Activated CD8-positive, alpha-beta memory T cell treated with anti-CD3 and anti-CD28 coated beads, Interleukin-2, amount 50 U/mL, for 4 hours (primary cell): ENCODE measurements around the gene ACMSD.
A peak's percentile ranks its signal among the peaks of the same experiment; 100 is the strongest.

ENCODE experiments used
- DNase-seq: peaks from one replicate; pipeline ENCODE4 v3.0.0-alpha.2; 2020

The ACMSD gene

GRCh38 chr2:134910763-134911399 lies 72.5 kb downstream of the ACMSD start:
- no peak for DNase-seq

GRCh38 chr2:134911400-134911785 lies 73.0 kb downstream of the ACMSD start:
- no peak for DNase-seq

DNA sequence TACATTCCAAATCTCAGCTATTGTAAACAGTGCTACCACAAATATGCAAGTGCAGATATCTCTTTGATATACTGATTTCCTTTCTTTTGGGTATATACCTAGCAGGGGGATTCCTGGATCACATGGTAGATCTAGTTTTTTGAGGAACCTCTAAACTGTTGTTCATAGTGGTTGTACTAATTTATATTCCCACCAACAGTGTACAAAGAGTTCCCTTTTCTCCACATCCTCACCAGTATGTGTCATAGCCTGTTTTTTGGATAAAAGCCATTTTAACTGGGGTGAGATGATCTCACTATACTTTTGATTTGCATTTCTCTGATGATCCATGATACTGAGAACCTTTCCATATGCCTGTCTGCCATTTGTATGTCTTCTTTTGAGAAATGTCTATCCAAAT lies 73.9 kb downstream of the ACMSD start:
- no peak for DNase-seq

DNA sequence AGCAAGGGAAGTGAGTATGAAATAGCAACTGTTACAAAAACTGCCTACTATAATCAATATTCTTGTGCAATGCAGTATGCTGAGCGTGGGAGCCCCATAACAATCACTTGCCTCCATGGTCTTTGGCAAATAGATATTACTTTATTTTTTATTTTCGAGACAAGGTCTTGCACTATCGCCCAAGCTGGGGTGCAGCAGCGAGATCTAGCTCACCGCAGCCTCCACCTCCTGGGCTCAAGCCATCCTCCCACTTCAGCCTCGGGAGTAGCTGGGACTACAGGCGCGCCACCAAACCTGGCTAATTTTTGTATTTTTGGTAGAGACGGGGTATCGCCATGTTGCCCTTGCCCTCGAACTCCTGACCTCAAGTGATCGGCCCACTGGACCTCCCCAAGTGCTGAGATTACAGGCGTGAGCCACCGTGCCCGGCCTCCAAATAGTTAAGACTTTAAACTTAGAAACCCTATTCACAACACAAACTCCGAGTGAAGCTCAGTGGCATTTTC lies 79.0 kb downstream of the ACMSD start:
- DNase-seq: peak; percentile 20

DNA sequence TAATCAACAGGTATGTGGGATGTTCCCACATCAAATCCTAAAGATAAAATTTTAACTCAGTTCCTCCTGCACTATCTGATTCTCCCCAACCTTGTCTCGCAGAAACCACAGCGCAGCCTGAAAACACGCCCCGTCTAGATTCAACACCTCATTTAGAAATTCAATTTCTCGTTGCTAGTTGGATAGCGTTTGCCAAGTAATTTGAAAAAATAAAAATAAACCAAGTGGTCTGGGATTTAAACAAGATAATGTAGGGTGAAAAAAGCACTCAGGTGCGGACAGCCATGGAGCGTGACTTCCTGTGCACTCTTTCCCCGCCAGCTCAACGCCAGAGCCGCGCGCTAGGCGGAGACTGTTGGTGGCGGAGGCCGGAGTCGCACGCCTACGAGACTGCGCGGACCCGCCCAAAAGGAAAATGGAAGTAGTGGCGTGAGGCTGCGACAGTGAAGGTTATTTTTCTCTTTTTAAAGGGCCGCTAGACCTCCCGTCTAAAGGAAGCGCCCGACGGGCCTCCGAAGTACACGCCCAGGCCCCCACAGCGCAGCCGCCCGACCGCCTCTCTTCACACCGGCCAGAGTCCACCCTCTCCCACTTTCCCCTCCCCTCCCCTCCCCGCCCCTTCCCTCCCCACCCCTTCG lies 79.6 kb downstream of the ACMSD start:
- DNase-seq: peak; percentile 83

DNA sequence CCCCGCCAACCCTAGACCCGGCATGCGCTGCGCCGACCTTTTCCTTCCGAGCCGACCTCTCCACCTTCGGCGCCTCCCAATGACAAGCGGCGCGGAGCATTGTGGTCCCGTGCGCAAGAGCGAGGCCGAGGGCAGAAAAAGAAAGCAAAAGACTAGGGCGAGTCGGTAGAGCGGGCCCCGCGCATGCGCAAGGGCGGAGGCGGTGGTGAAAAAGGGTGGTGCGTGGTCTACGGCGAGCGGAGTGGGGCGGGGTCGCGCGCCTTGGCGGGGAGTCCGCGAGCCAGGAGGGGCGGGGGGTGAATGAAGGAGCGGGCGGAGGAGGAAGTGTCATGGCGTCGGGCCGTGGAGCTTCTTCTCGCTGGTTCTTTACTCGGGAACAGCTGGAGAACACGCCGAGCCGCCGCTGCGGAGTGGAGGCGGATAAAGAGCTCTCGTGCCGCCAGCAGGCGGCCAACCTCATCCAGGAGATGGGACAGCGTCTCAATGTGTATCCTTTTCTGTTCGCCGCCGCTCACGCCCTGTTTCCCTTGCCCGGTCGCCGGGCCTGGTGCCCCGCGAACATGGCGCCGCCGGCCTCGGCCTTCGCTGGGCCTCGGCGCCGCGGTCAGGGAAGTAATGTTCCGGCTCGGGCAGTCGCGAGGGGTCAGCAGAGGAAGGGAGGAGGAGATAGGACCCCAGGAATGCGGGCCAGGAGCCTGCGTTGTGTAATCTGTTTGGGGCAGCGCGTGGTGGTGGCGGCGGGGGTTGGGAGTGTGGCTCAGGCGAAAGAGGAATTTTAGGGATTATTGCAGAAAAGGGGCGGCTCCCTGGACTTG lies 80.3 kb downstream of the ACMSD start, which contains the start of gene CCNT2:
TSS of gene CCNT2 (plus strand) at position 297 of the 815 bp plus-strand sequence. CDS start at position 330, 33 bp downstream.
- peak; percentile 99 for DNase-seq

GRCh38 chr2:134919341-134920210 lies 81.2 kb downstream of the ACMSD start:
- peak; percentile 33 for DNase-seq

DNA sequence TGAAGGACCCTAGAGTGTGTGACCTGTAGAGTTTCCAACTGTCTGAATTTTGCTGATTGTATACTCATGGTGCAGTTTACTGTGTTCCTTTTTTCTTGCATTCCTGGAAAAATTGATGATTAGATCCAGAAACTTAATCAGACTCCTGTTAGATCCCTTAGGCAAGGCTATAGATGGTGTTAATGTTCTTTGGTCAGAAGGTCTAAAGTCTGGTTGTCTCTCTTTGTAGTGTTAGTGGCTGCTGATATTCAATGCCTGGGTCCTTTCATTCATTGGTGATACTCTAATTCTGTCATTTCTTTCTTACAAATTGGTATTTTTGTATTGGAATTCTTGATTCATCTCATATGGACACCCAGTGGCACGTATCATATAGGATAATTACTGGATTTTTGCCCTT lies 86.5 kb downstream of the ACMSD start:
- DNase-seq: no peak

DNA sequence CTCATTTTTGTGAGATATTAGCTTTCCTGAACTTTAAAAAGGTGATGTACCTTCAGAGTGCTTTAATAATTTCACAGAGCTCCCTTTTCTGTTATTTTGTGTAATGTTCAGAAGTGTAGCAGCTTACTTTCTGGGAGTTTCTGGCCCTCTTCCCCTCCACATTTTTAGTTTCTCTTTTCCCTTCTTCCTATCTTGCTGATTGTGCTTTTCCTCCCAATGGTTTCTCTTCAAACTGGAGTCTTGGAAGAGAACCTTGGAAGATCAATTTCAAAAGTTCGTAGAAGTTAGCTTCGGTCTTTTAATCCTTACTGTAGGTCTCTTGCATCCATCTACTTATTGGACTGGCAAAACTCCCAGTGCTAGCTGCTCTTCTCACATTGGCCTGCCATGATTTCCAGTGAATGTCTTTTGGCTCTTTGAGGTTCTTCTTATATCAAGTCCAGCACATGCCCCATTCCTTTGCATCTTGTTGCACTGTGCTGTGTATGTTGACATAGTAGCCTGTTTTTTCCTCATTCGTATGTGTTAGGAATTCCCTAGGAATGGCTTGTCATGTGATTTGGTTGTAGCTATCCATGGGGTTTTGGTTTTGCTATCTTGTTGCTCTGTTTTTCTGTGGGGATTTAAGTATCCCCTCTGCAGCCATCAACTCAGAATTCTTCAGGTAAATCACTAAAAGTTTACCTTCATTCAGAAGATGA lies 88.0 kb downstream of the ACMSD start:
- no peak for DNase-seq

GRCh38 chr2:134927195-134927594 lies 88.8 kb downstream of the ACMSD start:
- DNase-seq: no peak

GRCh38 chr2:134932864-134933526 lies 94.6 kb downstream of the ACMSD start:
- no peak for DNase-seq

DNA sequence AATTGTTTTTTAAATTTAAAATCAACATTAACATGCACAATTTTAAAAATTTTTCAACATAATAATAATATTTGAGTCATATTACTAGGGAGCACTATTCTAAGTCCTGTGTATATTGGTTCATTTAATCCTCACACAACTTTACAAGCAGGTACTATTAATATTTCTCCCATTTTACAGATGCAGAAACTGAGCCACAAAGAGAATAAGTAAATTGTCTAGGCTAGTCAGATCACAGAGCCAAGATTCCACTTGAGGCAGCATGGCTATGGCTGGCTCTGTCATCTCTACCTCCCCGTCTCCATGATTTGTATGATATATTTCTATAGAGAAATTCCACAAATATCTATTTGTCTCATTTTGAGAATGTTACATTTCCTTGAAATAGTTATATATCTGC lies 95.3 kb downstream of the ACMSD start:
- DNase-seq: no peak

- no peak for DNase-seq
Measured at GRCh38 chr2:134934150-134934549, 95.7 kb downstream of the ACMSD start.

DNA sequence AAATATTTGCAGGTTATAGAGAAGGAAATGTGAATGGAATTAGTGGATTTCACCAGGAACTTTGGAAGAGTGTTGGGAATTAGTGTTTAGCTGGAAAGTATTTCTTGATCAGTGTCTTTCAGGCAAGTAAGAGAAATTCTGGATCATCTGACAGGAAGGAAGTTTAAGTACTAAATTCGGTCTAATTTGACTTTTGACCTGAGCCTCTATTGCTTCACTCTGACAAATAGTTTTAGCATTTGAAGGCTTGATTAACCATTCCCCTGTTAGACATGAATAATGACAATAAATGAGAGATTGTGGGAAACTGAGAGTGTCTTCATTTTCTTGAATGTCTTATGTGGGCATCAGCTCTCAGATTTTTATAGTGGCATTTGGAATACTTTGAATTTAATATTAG lies 96.2 kb downstream of the ACMSD start:
- DNase-seq: no peak

DNA sequence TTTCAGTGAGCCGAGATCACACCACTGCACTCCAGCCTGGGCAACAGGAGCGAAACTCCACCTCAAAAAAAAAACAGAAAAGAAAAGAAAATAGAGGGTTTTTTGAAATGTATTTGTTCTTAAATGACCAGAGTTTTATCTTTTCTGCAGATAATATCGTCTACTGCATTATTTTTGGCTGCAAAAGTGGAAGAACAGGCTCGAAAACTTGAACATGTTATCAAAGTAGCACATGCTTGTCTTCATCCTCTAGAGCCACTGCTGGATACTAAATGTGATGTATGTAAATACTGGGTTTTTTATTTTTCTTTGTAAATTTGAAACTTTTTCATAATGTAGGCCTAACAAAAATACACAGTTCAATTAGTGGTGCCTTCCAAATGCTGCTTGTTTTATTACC lies 98.3 kb downstream of the ACMSD start:
- DNase-seq: no peak

GRCh38 chr2:134943540-134943939 lies 105.1 kb downstream of the ACMSD start:
- DNase-seq: no peak

GRCh38 chr2:134944975-134945374 lies 106.6 kb downstream of the ACMSD start:
- DNase-seq: no peak

DNA sequence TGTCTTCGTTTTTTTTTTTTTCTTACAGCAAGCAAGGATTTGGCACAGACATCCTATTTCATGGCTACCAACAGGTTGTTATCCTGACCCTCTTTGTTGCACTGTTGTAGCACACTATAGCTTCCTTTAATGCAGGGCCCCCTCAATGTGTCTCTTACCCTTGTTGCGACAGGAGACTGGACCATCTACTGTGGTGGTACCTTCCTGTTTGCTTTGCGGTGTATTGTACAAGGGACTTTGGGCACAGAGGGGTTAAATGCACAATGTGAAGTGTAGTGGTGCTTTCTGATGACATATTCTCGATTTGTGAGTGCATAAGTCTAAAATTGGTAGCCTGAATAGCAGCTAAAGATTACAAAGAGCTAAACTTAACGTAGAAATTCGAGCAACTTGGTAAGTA lies 107.7 kb downstream of the ACMSD start:
- DNase-seq: no peak

- DNase-seq: no peak
Measured at GRCh38 chr2:134949981-134950708, 111.7 kb downstream of the ACMSD start.

DNA sequence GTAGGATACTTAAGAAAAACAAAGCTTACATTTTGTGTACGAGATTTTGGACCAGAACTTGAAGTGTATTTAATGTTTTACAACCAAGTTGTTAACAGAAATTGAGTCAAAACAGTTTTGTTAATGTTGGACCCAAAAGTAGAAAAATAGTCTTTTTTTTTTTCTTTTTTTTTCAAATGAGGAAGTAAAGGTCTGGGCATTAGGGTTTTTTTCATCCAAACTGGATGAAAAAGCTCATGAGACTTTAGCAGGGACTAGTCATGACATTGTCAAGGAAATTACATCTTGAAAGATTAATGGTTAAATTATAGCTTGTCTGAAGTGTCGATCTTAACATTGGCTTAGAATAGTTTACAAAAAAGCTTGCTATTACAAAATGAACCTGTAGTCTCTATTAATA lies 112.5 kb downstream of the ACMSD start:
- no peak for DNase-seq
